Hematopoietic multipotent progenitor cell treated with erythropoietin and hydrocortisone succinate and interleukin-3 and kit ligand, for 8 days (in vitro differentiated cells): Measurements from ENCODE around the gene C15orf61.
A peak's percentile ranks its signal among the peaks of the same experiment; 100 is the strongest.

Experiments used
- DNase-seq: peaks from one replicate; pipeline ENCODE4 v3.0.0-alpha.2; 2015

The C15orf61 gene

DNA sequence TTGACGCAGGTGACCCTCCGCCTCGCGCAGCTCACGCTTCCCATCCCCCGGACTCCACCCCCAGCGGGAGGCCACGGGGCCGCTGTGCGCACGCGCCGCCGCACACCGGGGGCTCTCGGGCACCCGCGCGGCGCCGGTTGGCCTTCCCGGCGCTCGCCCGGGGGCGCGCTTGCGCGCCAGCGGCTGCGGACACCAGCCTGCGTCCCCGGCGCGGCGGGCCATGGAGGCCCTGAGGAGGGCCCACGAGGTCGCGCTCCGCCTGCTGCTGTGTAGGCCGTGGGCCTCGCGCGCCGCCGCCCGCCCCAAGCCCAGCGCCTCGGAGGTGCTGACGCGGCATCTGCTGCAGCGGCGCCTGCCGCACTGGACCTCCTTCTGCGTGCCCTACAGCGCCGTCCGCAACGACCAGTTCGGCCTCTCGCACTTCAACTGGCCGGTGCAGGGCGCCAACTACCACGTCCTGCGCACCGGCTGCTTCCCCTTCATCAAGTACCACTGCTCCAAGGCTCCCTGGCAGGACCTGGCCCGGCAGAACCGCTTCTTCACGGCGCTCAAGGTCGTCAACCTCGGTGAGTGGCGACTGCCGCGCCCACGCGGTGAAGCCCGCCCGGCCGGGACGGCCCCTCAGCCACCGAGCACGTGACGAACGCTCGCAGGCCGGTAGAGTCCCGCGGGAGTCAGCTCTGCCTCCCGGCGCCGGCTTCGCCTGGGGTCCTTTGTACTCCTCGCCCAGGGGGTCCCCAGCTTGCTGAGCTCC lies at the start of gene C15orf61:
C15orf61 (plus strand) TSS at position 103 of the 754 bp plus-strand sequence; CDS start at position 221, 118 bp downstream.
- DNase-seq: peak; percentile 83

DNA sequence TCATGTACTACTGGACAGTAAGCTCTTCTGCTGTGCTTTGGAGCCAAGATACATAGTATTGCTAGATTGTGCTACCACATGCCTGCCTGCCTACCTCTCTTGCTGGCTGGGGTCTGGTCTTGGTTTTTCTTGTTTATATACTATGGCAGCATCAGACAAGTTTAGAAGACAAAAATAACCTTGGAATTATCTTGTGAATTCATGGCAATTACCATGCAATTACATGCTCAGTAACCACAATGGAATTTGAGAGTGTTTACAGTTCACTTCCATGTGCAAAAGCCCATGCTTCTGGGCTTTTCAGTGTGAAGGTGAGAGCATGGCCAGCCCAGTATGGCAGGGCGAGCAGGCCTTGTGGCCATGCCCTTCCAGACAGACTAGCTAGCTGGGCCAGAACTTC lies 48.0 kb upstream of the C15orf61 start:
- no peak for DNase-seq

DNA sequence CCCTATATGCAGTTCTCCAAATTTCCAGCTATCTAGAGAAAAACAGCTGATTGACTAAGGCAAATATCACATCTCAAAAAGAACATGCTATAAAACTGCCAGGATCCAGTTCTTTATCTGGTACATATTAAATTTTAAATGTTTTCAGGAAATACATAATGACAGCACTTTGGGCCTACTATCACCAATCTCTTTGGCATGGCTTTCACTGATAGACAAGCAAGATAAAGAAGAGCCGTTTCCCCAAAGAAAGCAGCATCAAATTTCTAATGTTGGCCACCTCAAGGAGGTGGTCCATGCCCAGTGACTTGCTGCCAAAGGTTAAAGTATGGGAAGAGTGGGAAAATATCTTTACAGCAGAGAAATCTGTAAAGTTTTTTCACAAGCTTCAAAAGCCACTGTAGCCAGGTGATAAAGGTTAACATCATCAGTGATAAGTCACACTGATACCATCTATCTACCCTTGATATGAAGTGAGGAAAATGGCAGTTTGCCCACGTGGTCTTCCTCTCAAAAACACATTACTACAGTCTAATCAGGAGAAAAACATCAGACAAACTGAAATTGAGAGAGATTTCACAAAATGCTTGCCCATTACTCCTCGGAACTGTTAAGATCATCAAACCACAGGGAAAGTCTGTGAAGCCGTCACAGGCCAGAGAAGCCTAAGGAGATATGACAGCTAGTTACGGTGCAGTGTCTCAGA lies 46.4 kb upstream of the C15orf61 start:
- DNase-seq: peak; percentile 17

DNA sequence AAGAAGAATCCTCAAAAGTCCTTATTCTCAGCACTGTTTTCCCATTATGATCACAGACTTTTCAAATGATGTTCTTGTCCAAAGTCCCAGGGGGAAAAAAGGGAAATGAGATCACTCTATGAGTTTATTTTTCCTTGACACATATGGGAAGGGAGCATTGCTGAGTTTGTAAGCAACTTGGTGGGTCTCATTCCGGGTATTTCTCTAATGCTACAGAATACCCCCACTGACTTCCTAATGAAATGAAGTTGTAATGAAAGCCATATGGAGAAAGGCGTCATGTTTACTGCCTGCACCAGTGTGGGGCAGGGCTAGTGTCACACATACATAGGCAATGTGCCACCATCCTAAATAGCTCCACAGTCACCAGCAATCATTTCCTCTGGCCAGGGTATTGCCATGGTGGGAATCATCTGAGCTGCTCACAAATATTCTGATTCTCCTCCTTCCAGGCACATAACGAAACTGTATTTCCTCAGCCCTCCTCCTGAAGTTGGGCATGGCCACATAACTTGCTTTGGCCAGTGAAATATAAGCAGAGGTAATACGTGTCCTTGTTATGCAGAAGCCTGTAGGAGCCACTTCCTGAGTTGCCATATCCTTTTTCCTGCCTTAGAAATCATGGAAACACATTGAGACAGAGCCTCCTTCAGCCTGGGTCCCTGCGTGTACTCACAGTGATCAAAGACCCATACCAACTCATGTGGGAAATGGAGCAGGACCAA lies 41.0 kb upstream of the C15orf61 start:
- no peak for DNase-seq

DNA sequence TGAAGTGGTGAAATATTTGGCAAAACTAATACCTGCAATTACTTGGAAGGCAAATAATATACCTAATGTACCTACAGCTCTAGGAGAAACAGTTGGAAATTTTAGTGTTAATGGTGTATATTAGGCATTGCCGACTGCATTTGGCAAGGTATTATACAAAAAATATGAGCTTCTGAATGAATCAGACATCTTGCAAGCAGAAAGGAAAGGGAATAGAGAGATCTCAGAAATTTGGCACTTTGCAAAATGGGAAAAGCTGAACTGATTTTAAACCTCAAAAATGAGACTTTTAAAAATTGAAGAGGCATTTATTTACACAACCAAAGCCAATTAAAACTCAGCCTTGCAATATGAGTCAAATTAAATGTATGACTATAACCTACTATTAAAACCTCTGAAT lies 40.2 kb upstream of the C15orf61 start:
- no peak for DNase-seq

DNA sequence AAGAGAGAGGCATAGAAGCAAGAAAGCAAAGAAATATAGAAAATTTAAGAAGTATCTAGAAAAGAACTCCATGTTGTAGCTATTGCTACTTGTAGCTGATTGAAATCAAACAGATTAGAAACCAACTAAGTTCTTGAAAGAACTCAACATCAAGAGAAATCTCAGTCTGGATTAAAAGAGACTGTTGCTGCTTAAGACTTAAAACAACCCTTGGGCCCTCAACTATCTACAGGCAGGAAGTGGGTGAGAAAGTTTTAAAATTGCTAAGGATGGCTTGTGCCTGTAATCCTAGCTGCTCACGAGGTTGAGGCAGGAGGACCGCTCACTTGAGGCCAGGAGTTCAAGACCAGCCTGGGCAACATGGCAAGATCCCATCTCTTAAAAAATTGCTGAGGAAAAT lies 39.3 kb upstream of the C15orf61 start:
- no peak for DNase-seq

DNA sequence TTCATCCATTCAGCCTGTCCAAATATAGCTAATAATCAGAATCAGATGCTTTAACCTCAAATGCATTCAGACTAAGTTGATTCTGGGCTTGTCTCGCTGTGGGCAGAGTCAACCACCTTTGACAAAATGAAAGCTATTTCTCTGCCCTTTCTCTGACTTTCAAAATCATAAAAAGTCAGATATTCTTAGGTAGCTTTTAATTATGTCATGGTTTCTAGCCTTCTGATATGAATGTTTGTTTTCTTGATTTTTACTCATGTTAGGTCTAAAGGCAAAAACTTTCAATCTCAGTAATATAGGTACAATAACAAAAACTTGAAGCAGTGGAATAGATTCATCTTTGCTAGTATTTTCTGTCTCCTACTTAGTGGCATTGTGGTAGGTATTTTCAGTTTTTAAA lies 25.3 kb upstream of the C15orf61 start:
- DNase-seq: no peak

DNA sequence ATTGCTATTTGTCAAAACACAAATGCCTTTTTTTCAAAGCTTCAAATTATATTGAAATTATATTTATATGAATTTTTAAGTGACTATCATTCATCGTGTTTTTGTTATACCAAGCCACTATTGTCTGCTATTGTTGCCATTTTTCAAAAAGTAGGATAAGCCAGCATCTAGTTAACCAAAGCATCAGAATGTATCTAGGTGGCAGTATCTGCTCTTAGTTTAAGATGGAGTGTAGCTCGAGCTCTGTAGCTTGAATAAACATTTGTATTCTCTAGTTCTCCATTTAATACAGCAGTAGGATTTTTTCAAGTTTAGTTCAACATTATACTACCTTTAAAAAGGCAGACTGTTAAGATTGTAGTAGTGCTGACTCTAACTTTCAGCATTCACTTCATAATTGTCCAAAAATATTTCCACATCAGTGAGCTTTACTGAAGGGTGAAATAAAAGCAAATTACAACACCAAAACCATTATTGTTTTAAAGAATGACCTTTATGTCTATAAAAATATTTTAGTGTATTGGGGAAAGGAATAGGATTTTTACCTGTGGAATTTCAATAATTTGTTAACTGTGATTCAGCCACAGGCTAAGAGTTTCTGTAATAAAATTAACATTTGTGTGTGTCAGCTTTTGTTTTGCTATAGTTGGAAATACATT lies 19.6 kb upstream of the C15orf61 start:
- peak; percentile 38 for DNase-seq

DNA sequence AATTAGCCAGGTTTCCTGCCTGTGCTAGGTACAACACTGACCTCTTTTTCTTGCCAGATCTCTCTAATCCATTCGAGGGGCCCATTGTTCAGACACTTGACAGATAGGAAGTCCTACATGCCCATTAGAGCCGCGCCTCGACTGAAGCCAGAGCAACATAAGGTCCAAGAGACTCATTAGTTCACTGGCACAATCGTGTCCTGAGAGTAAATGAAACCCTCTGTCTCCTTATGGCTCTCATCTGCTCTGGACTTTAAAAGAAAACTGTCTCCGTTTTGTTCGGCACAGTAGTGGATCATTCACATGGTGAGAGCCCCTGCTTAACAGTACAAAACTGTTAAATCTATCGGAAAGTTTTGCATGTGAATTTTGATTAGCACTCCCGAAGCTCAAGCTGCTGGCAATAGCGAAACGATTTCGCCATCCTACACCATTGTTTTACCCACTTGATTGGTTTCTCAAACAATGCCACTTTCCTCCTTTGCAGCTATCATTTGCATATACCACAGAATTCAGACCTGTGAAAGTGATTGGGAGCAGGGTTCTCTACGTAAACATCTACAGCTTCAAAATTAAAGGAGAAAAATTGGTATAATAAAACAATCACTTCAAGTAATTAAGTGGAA lies 19.0 kb upstream of the C15orf61 start:
- no peak for DNase-seq

DNA sequence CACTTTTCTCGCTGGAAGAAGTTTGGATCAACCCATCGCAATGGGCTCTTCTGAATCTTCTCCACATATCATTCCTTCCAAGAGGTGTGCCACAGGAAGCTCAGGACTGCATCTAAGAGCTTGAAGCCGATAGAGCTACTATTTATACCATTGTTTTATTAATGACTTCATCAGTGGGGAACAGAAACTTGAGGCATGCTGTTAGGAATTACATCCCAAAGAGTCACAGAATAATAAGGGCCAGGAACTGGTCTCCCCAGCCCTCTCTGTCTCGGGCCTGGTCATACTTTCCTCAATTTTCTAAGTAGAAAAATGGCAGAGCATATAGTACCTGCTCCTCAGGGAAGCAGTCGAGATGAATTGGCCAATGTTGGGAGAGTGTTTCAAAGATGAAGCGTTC lies 16.9 kb upstream of the C15orf61 start:
- no peak for DNase-seq

DNA sequence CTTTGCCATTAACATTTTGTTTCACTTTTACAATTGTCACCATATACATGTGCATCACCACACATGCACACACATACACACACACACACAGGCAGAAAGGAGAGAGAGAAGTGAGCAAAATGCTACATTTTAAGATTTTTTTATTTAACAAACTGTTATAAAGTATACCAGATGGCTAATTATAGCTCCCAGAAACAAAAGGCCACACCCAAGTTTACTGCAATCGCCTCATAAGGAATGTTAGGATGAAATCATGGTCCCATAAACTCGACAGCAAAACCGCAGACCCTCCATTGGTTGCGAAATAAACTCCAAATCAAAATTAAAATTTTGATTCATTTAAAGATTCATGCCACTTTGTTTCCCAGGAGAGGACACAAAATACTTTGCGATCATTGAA lies 16.1 kb upstream of the C15orf61 start:
- DNase-seq: no peak

DNA sequence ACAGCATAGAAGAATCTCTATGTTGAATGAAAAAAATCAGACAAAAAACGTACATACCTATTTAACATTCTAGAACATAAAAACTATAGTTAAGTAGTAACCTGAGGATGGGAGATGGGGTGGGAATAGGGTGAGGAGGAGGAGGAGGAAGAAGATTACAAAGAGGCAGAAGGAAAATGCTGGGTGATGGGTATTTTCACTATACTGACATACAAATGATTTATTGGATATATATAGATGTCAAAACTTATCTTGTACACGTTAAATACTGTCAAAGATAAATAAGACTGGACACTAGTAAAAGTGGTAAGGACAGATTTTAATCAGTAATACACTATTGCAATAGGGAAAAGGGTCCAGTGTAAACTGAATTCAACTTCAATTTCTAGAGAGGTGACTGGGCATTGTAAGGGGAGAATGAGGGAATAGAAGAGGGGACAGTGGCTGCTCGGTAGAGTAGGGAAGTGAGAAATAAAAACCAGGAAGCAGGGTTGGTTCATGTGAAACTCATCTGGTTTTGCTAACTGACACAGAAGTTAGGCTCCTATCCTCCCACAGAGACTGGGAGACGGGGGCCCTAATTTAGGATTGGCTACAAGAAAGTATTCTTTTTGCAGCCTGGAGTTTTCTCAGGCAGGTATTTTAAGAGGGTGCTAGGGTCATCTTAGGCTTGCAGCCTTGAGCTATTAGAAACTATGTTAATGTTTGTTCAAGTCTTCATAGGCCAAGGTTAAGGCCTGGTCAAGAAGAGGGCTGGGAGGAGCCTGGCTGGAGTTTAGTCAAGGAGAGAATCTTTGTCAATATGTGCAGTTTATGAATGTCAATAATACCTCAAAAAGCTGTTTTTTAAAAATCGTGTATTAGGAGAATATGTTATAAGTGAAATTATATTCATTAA lies 15.0 kb upstream of the C15orf61 start:
- DNase-seq: no peak

DNA sequence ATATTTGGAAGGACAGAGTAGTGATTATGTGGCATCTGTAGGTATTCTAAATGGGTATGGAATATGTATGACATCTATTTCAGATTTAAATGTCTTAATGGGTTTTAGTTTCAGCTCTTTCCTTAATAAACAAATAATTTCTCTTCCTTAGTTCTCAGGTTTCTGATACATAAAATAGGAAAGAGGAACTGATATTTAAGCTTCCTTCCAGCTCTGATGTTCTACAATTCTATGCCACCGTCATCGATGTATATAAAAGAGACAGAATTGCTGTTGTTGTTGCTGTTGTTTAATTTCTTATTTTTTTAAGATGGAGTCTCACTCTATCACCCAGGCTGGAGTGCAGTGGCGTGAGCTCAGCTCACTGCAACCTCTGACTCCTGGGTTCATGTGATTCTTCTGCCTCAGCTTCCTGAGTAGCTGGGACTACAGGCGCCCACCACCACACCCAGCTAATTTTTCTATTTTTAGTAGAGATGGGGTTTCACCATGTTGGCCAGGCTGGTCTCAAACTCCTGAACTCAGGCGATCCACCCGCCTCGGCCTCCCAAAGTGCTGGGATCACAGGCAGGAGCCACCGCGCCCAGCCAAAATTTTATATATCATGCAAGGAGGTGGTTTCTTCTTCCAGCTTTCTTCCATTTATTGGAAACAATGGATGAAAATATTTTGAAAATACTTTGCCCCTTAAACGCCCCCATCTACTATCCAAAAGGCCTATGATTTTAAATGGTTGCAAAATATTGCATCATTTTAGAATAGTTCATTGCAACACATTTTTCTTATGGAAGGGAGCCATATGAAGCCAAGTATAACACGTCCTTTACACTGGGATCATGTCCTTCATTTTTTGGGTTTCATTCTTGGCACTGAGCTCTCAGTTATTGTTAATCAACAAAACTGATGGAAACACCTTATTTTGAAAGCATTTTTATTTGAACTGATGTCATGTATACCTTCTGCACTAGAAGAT lies 13.9 kb upstream of the C15orf61 start:
- no peak for DNase-seq

DNA sequence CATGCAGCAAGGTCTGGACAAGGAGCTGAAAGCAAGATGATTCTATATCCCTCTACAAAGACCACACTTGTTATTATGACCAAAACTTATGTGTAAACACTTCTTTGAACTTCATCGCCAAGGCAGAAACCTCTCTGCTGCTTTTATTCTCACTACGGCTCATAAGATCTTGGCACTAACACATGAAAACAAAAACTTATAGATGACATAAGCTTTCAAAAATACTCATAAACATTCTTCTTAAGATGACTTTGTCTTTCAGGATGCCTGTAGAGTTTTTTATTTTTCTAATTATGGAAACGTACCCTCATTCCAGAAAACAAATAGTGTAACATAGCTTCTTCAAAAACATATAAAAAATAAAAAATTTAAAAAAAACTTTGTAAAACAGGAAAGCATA lies 12.5 kb upstream of the C15orf61 start:
- DNase-seq: no peak

DNA sequence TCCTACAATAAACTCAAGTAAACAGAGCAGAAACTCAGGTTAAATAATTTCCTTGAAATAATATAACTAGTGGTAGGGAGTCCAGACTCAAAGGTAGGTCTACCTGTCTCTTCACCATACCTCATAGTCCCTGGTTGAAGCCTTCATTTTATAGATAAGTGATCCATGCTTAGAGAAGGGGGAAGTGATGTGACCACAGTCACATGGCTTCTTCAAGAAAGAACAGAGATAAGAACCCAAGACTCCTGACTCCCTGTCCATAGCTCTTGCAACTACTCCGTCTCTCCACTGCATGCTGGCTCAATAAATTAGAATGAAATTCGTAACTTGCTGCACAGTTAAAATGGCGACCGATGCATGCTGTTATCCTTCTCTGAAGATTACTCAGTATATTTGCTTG lies 11.0 kb upstream of the C15orf61 start:
- peak; percentile 68 for DNase-seq

DNA sequence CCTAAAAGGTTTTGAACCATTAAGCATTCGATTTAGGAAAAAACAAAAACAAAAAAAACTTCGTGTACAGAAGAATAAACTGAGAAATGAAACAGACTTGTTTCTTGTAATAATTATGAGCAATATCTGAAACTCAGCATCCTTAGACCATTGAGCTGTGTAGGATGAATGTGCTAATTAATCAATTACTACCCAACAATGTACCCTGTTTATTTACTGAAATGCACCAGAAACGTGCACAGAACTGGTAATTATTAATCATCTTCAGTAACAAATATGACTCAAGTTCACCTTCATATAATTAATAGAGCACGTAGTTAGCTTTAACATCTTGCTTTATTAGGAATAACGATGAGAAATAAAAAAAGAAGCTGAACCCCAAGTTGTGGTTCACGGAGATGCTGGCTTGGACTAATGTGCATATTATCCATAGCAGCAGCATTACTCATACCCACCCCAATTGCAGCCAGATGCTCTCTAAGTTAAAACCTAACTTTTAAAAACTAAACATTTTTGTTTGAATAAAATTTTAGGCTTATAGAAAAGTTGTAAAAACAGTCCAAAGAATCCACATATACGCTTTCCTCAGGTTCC lies 10.2 kb upstream of the C15orf61 start:
- no peak for DNase-seq

DNA sequence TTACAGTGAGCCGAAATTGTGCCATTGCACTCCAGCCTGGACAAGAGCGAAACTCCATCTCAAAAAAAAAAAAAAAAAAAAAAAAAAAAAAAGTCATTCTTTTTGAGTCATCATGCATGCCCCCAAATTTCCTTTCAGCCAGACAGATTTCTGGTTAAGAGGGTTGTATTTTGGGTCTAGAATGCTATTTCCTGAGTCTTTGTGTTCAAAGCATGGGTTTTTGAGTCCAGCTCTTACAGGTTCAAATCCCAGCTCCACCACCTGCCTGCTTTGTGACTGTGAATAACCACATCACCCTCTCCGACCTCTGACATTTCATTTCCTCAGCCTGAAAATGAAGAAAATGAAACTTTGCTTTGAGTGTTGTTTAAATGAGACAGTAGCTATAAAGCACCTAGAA lies 9.3 kb upstream of the C15orf61 start:
- DNase-seq: no peak

DNA sequence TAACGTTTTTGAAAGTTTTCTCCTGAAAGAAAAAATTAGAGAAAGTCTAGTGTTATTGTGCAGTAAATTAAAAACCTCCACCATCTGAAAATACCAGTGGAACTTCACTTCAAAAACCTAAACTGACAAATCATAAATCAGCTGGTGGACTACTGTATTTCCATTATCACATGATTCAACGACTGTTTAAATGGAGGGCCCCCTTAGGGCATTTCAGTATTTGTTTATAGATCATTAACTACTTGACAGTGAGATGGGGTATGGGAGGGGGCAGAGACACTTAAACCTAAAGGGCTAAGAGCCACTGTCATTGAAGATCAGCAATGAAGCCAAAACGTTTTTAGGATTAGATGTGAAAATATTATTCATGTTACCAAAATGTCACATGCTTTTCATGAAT lies 8.8 kb upstream of the C15orf61 start:
- no peak for DNase-seq

DNA sequence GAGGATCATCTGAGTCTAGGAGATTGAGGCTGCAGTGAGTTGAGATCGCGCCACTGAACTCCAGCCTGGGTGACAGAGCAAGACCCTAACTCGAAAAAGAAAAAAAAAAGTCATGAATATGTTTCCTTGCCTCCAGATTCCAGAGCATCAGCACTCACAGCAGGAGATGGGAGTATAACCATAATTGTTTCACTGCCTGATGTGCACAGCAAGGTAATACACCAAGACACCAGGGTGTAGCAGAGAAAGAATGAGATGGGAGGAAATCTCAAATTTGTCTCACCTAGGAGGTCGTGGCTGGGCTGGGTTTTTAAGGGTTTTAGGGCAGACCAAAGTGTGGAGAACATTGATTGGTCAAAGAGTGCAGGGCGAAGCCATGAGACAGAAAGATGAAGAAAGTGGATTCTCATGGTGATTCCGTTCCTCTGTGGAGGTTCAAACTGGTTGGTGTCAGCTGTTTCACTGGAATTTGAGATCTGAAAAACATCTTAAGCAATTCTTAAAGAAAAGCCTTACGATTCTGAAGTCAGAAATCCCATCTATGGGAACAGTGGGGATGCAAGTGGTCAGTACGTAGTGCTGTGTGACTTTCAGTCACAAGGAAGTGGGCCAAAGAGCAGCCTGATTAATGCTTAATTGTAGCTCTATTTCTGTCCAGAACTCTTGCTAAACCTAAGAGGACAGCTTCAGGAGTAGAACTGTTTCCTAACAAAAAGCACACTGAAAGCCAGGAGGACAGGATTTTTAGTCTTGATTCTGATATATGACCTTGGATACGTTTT lies 7.8 kb upstream of the C15orf61 start:
- no peak for DNase-seq
